G401.6 (cell line): ENCODE data around the gene DYRK1A.

ENCODE experiments used
- FAIRE-seq: peaks from 2 replicates; lab custom pipeline; 2012; peaks lifted over from hg19 to GRCh38; lab: Jason Lieb, UNC

DYRK1A gene

DNA sequence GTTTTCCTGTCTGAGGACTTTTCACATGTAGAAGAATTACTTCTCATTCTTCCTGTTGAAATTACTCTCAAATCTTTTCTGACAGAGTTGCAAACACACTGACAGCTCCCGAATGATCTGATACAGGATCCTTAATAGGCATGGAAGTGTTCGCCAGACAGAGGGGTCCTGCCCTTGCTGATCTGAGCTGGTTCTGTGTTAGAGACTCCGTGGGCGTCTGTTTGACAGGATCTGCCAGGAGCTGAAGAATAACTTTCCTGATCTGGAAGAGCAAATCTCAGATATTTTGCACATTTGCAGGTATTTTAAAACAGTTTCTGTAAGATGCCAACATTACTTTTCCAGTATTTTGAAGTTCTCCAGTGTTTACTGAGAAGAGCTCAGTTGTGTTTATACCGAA is 202.3 kb downstream of the DYRK1A start:
- no peak for FAIRE-seq

DNA sequence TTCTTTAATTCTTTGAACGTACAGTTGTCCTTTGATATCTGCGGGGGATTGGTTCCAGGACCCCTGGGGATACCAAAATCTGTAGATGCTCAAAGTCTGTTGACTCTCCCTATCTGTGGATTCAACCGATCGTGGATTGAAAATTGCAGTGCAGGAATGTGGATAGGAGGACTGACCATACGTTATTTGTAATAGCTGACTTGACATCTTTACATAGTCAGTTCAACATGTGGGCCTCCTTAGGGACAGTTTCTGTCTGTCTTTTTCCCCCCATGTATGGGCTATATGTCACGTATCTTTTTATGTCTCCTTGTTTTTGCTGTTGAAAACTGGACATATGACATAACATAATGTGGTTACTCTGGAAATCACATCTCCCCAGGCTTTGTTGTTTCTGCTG is 204.9 kb downstream of the DYRK1A start:
- FAIRE-seq = no peak

DNA sequence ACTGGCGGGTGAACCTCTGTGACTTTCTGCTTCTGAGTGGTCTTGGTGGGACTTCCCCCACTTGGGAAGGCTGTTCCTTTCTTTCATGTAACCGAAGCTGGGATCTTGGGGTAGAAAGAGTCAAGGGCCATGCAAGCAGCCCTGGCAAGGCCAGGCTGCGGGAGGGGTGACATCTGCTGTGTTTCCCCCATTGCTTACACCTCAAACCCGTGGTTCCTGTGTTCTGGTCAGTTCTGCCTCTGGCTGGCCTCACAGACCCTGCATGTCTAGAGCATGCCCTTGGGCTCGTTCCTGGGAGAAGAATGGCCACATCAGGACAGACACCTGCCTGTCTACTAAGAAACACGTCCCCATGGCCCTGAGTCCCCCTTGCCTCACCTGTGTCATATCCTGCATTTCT is 207.7 kb downstream of the DYRK1A start:
- FAIRE-seq = no peak

DNA sequence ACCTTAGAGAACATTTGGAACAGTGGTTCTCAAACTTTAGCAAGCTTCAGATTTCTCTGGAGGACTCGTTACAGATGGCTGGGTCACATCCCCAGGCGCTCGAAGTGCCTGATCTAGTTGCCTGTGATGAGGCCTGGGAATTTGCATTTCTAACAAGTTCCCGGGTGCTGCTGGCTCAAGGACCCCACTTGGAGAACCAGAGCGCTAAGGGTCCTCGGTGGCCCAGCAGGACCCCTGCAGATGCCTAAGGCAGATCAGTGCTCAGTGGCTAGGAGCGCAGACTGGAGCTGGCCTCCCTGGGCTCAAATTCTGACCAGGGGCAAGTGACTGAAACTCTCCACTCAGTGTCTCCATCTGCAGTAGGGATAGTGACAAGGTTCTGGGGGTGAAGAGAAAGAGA is 208.2 kb downstream of the DYRK1A start:
- no peak for FAIRE-seq

DNA sequence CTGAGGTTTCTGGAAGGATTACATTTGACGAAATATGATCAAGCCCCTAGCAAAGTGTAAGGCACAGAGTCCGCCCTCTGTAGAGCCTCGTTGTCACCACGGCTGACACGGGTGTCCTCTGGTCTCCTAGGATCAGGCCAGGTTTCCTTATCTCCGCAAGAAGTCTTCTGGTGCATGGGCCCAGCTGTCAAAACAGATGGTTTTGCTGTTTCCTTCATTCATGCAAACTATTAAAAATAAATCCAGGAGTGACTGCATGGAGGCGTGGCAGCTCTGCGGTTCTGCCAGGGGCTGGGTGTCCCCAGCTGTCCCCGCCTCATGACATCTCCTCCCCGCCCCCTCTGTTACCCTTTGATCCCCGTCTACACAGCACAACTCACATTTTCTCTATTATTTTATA is 209.0 kb downstream of the DYRK1A start:
- no peak for FAIRE-seq
